NCI-H748 (cell line): Measurements from ENCODE around the gene RAD9A.
"Not testable (repeated sequence)": the region's sequence is repeated elsewhere in the genome, so short reads cannot be mapped to it uniquely, and the experiment has no call there.

Source experiments
- DNase-seq: peaks from one replicate; lab custom pipeline; 2025; ENCODE audit not compliant: unreplicated experiment; lab: John Stamatoyannopoulos, UW

Gene RAD9A

GRCh38 chr11:67395555-67396258 lies 3.9 kb downstream of the RAD9A start:
- DNase-seq: no peak

DNA sequence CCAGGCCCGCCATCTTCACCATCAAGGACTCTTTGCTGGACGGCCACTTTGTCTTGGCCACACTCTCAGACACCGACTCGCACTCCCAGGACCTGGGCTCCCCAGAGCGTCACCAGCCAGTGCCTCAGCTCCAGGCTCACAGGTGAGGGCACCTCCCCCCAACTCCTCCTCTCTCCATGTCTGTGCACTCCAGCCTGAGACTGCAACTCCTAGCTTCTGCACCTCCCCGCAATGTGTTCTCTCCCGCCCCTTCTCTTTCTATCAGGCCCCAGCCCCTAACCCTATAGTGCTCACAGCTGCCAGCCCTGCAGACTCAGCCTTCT lies 4.4 kb downstream of the RAD9A start:
- no peak for DNase-seq

- no peak for DNase-seq
Observed at GRCh38 chr11:67396587-67397389, 5.0 kb downstream of the RAD9A start.

GRCh38 chr11:67397536-67397935 lies 5.8 kb downstream of the RAD9A start:
- DNase-seq: no peak

DNA sequence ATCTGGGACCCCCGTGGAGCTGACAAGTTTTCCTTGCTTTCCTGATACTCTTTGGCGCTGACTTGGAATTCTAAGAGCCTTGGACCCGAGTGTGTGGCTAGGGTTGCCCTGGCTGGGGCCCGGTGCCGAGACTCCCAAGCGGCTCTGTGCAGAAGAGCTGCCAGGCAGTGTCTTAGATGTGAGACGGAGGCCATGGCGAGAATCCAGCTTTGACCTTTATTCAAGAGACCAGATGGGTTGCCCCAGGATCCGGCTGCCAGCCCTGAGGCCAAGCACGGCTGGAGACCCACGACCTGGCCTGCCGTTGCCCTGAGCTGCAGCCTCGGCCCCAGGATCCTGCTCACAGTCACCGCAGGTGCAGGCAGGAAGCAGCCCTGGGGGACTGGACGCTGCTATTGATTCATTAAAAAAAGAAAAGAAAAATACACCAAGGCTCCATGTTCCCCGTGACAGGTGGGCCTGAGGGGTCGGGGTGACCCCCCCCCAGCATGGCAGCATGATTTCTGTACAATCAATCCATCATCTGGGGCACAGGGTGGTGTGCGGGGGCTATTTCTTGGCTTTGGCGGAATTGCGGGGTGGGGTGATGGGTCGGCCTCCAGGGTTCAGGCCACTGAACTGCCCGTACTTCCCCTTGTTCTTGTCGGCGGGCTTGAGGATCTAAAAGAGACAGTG lies 6.3 kb downstream of the RAD9A start:
- no peak for DNase-seq

DNA sequence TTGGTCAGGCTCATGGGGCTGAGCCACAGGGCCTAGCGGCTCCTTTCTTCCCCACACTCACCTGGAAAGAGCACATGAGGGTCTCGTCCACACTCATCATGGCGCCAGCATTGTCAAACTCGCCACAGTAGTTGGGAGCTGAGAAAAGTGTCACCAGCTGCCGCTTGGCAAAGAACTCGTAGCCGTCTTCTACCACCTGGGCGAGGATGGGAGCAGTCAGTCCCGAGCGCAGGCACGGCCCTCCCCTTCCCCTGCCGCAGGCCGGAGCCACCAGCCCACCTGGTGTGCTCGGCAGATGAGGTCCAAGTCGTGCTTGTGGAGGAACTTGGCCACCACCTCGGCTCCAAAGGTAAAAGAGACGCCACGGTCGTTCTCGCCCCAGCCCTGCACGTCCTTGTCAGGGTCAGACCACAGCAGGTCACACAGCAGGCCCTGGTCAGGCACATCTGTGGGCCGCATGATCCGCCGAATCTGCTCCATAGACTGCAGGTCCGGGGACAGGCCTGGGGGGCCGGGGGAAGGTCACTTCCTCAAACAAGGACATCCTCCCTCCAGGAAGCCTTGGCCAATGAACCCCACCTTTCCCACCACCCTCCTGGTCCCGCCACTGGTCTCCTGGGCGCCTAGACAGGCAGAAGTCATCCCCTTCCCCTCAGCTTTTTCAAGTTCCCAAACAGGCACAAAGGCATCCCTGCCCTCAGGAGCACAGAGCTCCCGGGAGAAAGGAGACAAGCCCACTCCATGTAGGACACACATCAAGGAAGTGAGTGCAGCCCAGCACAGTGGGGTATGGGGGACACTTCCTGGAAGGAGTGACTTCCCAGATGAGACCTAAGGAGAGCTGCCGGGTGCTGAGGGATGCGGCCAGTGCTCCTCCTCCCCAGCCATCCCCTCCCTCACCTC lies 7.1 kb downstream of the RAD9A start:
- DNase-seq: no peak

DNA sequence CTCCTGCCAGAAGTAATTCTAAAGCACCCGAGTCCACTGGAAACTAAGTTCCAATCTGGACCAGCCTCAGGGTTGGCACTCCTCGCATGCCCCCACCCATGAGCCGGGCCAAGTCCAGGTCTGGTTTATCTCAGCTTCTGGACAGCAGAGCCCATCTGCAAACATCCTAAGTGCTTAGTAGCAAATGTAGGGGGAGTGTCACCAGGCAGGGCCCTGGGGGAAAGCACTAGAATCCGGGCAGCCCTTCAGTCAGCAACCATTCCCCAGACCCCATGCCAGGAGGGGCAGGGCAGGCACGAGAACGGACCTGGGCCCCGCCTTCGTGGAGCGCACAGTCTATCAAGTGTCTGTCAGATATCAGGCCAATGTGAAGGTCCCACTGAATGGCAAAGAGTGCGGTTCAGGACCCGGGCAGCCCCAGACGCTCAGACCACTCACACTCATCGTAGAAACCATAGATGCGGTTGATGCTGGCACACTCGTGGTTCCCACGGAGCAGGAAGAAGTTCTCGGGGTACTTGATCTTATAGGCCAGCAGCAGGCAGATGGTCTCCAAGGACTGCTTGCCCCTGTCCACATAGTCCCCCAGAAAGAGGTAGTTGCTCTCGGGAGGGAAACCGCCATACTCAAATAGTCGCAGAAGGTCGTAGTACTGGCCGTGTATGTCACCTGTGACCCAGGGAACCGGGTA lies 8.6 kb downstream of the RAD9A start:
- DNase-seq: no peak

DNA sequence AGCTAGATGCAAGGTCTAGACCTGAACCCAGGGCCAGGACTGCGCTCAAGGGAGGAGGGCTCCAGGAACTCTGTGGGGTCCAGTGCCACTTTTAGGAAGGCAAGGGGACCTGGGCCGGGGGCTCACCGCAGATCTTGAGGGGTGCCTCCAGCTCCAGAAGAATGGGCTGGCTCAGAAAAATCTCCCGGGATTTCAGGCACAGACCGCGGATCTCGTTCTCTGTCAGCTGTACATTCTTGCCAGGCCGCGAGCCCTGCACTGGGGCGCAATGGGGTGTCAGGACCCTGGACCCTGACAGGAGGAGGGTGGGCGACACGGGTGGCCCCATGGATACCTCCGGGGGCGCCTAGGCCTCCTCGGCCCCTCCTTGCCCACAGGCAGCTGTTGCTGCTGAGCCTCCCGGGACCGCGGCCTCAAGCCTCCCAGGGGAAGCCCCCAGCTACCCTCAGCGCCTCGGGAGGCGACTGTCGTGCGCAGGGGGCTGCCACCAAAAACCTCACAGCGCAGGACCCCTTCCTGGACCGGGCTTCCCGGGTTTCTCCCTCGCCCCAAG lies 9.2 kb downstream of the RAD9A start:
- DNase-seq: peak; percentile 44

DNA sequence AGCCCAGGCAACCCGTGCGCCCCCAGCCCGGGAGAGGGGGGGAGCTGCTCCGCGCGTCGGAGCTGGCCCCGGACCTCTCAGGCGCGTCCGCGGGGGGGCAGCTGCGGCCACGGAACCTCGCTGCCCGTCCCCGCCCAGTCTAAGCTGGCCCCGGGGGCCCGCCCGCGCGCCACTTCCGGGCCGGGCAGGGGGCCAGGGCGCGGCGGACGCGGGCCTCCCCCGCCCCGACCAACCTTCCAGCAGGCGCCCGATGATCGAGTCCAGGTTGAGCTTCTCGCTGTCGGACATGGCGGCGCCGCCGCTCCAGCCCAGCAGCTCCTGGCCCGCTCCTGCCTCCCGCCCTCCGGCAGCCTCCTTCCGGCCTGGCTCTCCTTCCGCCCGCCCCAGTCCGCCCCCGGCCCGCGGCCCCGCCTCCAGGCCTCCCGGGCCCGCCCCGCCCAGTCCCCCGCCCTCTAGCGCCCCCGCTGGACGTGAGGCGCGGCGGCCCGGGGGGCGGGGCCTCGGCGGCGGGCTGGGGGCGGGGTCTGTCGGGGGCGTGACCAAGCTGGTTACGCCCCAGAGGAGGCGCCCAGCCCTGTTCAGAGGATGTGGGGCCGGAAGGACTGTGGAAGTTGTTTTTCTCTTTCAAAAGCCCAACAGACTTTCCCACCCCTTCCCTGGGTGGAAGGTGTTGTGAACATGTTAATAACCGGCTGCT lies 9.9 kb downstream of the RAD9A start, which contains the start of gene PPP1CA:
Gene PPP1CA (minus strand): TSS at position 364 of the 697 bp plus-strand sequence. CDS start 76 bp downstream, at position 288.
- peak; percentile 90 for DNase-seq

GRCh38 chr11:67402192-67402839 lies 10.5 kb downstream of the RAD9A start:
- not testable (repeated sequence) for DNase-seq

- not testable (repeated sequence) for DNase-seq
Observed at GRCh38 chr11:67403085-67403484, 11.3 kb downstream of the RAD9A start.

DNA sequence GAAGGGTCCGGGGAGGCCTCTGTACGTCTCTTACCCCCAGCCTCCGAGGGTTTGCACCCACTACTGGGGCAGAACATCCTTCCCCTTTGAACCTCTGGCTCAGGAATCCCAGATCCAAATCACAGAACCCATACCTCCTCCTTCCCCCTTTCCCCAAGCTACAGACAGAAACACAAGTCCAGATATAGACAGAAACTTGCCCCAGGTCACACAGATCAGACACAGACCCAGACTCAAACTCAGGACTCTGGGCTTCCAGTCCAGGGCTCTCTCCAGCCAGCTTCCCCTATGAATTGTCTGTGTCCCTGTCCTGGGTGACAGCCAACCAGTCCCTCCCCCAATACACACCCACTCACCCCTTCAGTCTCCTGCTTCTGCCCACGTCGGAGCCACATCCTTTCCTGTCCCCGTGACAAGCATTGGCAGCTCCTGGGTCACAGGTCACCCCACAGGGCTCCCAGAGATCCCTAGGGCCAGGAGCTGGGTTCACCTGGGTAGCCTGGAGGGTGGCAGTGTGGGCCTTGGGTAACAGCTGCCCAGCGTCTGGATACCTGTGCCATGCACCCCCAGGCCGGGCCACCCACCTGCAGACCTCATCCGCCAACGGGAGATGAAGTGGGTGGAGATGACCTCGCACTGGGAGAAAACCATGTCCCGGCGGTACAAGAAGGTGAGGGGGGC lies 12.9 kb downstream of the RAD9A start:
- DNase-seq: no peak

- no peak for DNase-seq
Observed at GRCh38 chr11:67405196-67405567, 13.4 kb downstream of the RAD9A start.

DNA sequence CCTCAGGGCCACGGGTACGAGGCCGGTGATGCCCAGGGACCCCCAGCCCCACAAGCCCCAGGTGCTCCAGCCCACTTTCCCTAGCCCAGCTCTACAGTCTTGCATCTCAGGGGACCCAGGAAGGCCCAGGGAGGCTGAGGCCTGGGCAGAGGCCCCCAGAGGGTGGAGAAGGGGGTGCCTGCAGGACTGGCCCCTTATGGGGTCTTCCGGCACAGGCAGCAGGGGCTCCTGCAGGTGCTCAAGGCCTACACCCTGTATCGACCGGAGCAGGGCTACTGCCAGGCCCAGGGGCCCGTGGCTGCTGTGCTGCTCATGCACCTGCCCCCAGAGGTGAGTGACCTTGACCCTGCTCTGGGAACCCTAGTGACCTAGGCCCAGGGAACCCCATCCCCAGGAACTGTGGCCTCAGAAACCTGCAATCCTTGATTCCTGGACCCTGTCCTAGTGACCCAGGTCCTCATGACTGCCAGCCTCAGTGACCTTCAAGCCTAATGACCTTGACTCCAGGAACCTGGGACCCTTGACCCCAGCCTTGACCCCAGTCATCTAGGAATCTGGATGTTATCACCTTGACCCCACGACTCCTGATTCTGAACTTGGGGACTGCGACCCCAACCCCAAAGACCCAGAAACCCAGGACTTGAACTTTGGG lies 14.0 kb downstream of the RAD9A start:
- DNase-seq: no peak

DNA sequence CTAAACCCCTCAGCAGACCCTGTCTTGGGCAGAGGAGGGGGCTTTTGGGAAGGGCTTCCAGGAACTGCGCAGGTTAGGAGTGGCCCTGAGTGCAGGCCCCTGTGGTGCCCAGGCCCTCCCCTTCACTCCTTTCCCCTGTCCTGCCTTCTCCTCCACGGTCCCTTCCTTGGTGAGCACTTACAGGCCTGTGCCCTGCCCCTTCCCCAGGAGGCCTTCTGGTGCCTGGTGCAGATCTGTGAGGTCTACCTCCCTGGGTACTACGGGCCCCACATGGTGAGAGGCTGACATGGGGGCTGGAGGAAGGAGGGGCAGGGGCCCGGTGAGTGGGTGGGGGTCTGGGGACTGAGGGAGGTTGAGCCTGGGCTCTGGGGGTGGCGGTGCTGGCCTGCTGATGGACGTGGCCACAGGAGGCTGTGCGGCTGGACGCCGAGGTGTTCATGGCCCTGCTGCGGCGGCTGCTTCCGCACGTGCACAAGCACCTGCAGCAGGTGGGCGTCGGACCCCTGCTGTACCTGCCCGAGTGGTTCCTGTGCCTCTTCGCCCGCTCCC lies 14.7 kb downstream of the RAD9A start:
- no peak for DNase-seq

- no peak for DNase-seq
Observed at GRCh38 chr11:67406969-67407687, 15.3 kb downstream of the RAD9A start.

DNA sequence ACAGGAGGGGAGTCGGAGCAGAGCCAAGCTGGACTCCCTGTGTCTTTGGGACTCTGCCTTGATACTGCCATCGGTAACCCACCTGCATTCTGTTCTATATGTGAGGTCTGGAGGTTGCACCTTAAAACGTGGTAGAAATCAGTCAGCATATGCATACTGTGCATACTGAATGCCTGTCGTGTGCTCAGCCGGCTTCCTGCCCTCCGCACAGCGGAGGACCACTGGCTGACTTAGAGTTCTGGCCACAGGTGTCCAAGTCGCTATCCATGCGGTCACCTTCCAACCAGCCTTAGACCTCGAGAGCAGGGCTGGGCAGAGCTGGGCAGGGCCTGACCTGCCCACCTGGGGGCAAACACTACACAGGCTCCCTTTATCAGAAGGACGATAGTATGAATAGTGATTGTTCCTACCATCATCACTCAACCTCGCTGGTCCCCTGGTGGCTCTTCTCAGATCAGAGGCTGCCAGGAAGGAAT lies 15.9 kb downstream of the RAD9A start:
- no peak for DNase-seq
